ENCODE measurements around the gene TSPYL2.

DNA sequence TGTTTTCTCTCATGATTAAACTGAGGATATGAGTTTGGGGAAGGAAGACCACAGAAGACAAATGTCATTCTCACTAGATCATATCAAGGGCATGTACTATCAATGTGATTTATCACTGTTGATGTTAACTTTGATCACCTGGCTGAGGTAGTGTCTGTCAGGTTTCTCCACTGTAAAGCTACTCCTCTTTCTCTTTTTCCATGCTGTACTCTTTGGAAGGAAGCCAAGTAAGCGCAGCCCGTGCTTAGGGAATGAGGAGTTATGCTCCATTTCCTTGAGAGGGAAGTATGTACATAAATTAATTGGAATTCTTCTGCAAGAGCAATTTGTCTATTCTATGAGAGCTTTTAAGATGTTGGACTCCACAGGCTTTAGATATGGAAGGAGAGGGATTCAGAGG lies 7.8 kb downstream of the TSPYL2 start:
- TF ChIP-seq GATA3 (IDR thresholded peaks at IDR 0.05; ENCODE audit: low read depth, low read length): no peak
- TF ChIP-seq GATA2 (IDR thresholded peaks at IDR 0.05; ENCODE audit: low read depth, low read length): no peak
